ENCODE measurements around the gene MPP1.

The MPP1 gene

DNA sequence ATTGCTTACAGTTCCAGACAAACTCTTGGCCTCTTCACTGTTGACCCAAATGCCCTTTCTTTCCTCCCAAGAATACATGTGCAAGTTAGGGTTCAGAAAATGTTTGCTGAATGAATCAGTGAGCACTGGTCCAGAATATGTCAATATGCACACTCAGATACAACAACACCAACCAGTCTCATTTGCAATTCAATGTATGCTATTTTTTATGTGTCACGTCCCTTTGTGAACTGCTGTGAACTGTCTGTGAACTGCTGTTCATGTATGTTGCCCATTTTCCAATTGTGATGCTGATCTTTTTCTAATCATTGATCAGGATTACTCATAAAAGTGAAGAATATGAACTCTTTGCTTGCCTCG, 72.2 kb downstream of the MPP1 start:
- H3K4me1 ChIP-seq (ENCODE audit: insufficient read depth, poor library complexity, severe bottlenecking), result peaks cover 73% of the 10 kb centered on the region
- H3K4me3 ChIP-seq (ENCODE audit: severe bottlenecking), result no peak overlapping the region
- H3K9me3 ChIP-seq (ENCODE audit: severe bottlenecking), result no peaks in the 10 kb centered on the region
- peak; percentile 17; the same call in 2 of the 3 replicates for ATAC-seq (ENCODE audit: low read depth)
- no peak for TF ChIP-seq CTCF (IDR thresholded peaks at IDR 0.05; ENCODE audit: poor library complexity, severe bottlenecking)
- no peaks in the 10 kb centered on the region for H3K36me3 ChIP-seq (ENCODE audit: low read depth)
- peak overlapping the region; percentile 84 for H3K27ac ChIP-seq (ENCODE audit: poor library complexity, severe bottlenecking)
- DNase-seq (ENCODE audit: low spot score), result no peak
- no peaks in the 10 kb centered on the region for H3K27me3 ChIP-seq (ENCODE audit: insufficient read depth, poor library complexity, severe bottlenecking)

DNA sequence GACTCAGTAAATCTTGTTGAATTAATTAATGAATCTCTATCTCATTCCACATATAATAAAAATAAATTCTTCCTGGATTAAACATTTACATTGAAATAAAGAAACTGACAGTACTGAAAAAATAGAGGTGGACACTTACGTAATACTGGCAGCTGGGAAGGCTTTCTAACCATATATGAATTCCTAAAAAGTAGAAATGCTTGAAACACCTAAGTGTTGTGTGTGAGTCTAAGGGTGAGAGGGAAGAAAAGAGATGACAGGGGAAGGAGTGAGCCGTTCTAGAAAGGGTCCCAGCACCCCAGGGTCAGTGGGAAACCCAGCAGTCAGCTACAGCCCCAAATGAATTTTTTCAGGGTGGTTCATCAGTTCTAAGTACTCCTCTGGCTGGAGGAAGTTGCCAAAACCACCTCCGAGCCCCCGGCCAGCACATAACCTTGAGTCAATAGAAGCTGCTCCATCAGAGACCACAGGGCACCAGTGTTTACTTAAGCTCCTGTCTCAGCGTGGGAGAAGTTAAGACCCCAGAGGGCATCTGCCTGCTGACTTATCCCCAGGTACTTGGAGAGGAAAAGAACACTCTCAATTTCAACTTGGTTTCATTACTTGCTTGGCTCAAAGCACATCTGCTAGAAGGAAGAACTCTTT, 72.7 kb downstream of the MPP1 start:
- ATAC-seq (ENCODE audit: low read depth) (peak; percentile 63), DNase-seq (ENCODE audit: low spot score) (peak; percentile 66)
- H3K27ac ChIP-seq (ENCODE audit: poor library complexity, severe bottlenecking), result peak overlapping the region; percentile 84
- no peak overlapping the region for H3K4me3 ChIP-seq (ENCODE audit: severe bottlenecking)
- H3K36me3 ChIP-seq (ENCODE audit: low read depth), result no peaks in the 10 kb centered on the region
- no peaks in the 10 kb centered on the region for H3K27me3 ChIP-seq (ENCODE audit: insufficient read depth, poor library complexity, severe bottlenecking)
- no peaks in the 10 kb centered on the region for H3K9me3 ChIP-seq (ENCODE audit: severe bottlenecking)
- H3K4me1 ChIP-seq (ENCODE audit: insufficient read depth, poor library complexity, severe bottlenecking), result peaks cover 78% of the 10 kb centered on the region
- no peak for TF ChIP-seq CTCF (IDR thresholded peaks at IDR 0.05; ENCODE audit: poor library complexity, severe bottlenecking)

- ATAC-seq (ENCODE audit: low read depth) (no peak), DNase-seq (ENCODE audit: low spot score) (no peak)
- Histone ChIP-seq H3K27ac (ENCODE audit: poor library complexity, severe bottlenecking) (peak overlapping the region; percentile 84), H3K4me3 (ENCODE audit: severe bottlenecking) (no peak overlapping the region), H3K27me3 (ENCODE audit: insufficient read depth, poor library complexity, severe bottlenecking) (no peaks in the 10 kb centered on the region), H3K36me3 (ENCODE audit: low read depth) (no peaks in the 10 kb centered on the region), H3K9me3 (ENCODE audit: severe bottlenecking) (no peaks in the 10 kb centered on the region), H3K4me1 (ENCODE audit: insufficient read depth, poor library complexity, severe bottlenecking) (peaks cover 83% of the 10 kb centered on the region)
- no peak for TF ChIP-seq CTCF (IDR thresholded peaks at IDR 0.05; ENCODE audit: poor library complexity, severe bottlenecking)
Observed at GRCh38 chrX:154731881-154732280, 73.4 kb downstream of the MPP1 start.

DNA sequence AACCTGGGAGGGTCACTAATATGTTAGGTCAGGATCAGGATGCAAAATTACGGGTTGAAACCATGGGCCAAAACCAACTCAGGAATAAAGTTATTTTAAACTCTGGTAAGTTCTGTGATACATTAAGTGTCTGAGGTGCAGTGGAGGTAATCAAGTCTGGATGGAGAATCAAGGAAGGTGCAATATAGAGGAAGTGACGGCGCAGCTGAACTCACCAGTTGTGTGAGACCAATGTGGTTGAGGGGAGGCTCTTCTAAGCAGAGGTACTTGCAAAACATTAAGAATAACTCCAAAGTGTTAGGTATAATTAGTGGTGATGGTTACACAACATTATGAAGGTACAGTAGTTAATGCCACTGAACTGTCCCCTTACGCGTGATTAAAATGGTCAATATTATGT, 74.1 kb downstream of the MPP1 start:
- peak overlapping the region; percentile 84 for H3K27ac ChIP-seq (ENCODE audit: poor library complexity, severe bottlenecking)
- peaks cover 80% of the 10 kb centered on the region for H3K4me1 ChIP-seq (ENCODE audit: insufficient read depth, poor library complexity, severe bottlenecking)

More for the DNA sequence above, 74.1 kb downstream of the MPP1 start:
- DNase-seq (ENCODE audit: low spot score) (no peak), ATAC-seq (ENCODE audit: low read depth) (no peak)
- H3K4me3 ChIP-seq (ENCODE audit: severe bottlenecking), result no peak overlapping the region
- no peaks in the 10 kb centered on the region for H3K36me3 ChIP-seq (ENCODE audit: low read depth)
- H3K27me3 ChIP-seq (ENCODE audit: insufficient read depth, poor library complexity, severe bottlenecking), result no peaks in the 10 kb centered on the region
- H3K9me3 ChIP-seq (ENCODE audit: severe bottlenecking), result no peaks in the 10 kb centered on the region
- no peak for TF ChIP-seq CTCF (IDR thresholded peaks at IDR 0.05; ENCODE audit: poor library complexity, severe bottlenecking)

All from RWPE2 (cell line).